IPS-15b (cell line): ENCODE measurements around the gene GAPVD1.
"Not testable (repeated sequence)": the region's sequence is repeated elsewhere in the genome, so short reads cannot be mapped to it uniquely, and the experiment has no call there.

Experiments
- H3K27me3 ChIP-seq: one replicate; pipeline ENCODE4 v1.6.1; 2013; ENCODE audit warnings: low read length; ENCODE audit not compliant: control insufficient read depth, insufficient read depth
- H3K36me3 ChIP-seq: one replicate; pipeline ENCODE4 v1.6.1; 2013; ENCODE audit warnings: low read length; ENCODE audit not compliant: control insufficient read depth, insufficient read depth
- H3K4me1 ChIP-seq: one replicate; pipeline ENCODE4 v1.6.1; 2013; ENCODE audit warnings: mild to moderate bottlenecking, low read length; ENCODE audit not compliant: control insufficient read depth, insufficient read depth
- H3K4me3 ChIP-seq: one replicate; pipeline ENCODE4 v1.5.1; 2013; ENCODE audit warnings: low read depth, low read length
- H3K9ac ChIP-seq: one replicate; pipeline ENCODE4 v1.6.1; 2013; ENCODE audit warnings: low read depth, mild to moderate bottlenecking, low read length
- H3K9me3 ChIP-seq: one replicate; pipeline ENCODE4 v1.6.1; 2013; ENCODE audit warnings: mild to moderate bottlenecking, low read length; ENCODE audit not compliant: control insufficient read depth, insufficient read depth

The GAPVD1 gene

DNA sequence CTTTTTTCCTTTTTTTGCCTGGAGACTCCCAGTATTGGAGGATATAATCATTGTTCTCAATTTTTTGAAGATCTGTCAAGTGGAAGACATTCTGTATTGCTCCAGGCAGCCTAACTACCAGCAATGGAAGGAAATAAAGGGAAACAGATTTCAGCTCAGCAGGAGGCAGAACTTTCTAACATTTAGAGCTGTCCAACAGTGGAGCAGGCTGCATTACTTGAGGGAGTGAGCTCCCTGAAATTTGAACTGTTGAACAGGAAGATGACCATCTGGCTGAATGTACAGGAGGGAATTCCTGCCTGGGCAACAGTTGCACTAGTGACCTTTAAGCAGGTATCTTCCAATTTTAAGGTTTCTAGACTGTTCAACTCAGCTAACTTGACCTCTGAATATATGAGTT is 1.1 kb upstream of the GAPVD1 start:
- peaks cover 7% of the 10 kb centered on the region for H3K4me1 ChIP-seq
- no peak overlapping the region for H3K9ac ChIP-seq
- H3K27me3 ChIP-seq: no peaks in the 10 kb centered on the region

DNA sequence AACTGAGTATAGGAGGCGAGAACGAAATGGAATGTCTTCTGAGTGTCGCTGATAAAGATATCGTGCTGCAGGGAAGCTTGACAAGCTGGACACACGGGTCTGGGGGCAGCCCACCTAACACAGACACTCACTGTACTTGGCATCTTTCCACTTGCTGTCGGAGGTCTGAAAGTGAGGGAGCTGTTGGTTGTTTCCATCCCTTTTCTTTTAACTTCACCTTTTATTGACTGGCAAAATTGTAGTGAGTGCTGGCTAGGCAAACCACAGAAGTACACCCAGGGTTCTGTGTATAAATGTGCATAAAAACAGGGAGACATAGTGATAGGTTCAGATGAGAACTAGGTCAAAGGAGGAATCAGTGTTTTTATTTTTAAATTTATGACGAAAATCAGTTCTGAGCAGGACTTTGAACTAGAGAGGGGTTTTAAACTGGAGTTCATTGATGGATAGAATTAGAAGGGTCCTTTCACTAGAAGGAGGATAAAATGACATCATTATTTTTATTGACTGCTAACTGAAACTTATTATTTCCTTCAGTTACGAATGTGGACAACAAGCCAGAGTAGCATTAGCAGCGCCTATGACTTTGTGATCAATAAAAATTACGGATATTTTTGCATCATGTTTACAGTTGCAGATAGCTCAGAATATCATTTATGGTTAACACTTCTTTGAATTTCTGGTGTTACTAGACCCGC is 817 bp downstream of the GAPVD1 start:
- peak overlapping the region; percentile 93 for H3K4me3 ChIP-seq
- H3K4me1 ChIP-seq: peaks cover 7% of the 10 kb centered on the region
- no peaks in the 10 kb centered on the region for H3K27me3 ChIP-seq
- no peaks in the 10 kb centered on the region for H3K9me3 ChIP-seq
- H3K36me3 ChIP-seq: no peaks in the 10 kb centered on the region
- H3K9ac ChIP-seq: peak overlapping the region; percentile 81

More for the DNA sequence above, 1.1 kb upstream of the GAPVD1 start:
- Histone ChIP-seq H3K4me3 (no peak overlapping the region), H3K36me3 (no peaks in the 10 kb centered on the region), H3K9me3 (no peaks in the 10 kb centered on the region)

DNA sequence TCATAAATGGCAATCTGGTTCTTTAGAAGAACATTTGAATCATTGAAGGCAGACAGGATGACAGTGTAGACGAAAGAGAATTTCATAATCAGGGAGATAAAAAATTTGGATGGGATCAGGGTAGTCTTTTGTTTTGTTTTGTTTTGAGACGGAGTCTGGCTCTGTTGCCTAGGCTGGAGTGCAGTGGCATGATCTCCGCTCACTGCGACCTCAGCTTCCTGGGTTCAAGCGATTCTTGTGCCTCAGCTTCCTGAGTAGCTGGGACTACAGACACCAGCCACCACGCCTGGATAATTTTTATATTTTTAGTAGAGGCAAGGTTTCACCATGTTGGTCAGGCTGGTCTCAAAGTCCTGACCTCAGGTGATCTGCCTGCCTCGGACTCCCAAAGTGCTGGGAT is 2.4 kb downstream of the GAPVD1 start:
- not testable (repeated sequence) for H3K4me1 ChIP-seq, H3K36me3 ChIP-seq, H3K9me3 ChIP-seq, H3K4me3 ChIP-seq, H3K9ac ChIP-seq, H3K27me3 ChIP-seq

DNA sequence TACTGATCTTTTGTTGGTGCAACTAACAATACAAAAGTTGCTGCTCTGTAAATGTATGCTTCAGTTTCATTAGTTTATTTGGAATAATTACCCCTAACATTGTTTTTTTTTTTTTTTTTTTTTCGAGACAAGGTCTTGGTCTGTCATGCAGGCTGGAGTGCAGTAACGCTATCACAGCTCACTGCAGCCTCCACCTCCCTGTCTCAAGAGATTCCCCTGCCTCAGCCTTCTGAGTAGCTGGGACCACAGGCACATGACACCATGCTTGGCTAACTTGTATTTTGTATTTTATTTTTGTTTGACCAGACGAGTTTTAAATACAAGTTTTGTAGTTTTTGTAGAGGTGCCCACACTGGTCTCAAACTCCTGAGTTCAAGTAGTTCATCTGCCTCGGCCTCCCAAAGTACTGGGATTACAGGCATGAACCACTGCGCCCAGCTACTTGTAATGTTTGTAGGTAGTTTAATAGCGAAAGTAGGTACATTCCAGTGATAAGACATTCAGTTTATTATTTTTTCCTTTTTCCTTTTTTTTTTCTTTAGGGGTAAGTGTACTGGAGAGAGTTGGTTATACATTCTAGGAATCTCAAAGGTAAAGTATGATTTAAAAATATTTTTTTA is 6.9 kb downstream of the GAPVD1 start:
- no peaks in the 10 kb centered on the region for H3K36me3 ChIP-seq

DNA sequence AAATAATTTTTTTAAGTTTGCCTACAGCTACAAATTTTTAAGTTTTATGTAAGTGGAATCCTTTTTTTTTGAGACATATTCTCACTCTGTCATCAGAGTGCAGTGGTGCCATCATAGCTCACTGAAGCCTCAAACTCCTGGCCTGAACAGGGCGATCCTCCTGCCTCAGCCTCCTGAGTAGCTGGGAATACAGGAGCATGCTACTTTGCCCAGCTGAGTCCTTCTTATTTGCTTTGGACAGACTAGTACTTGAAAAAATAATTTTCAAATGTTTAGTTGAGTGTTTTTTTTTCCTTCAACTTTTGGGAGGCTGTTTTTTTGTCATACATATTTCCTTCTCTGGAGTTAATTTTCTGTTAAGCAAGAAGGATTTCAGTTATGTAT is 7.4 kb downstream of the GAPVD1 start:
- no peaks in the 10 kb centered on the region for H3K36me3 ChIP-seq
- no peak overlapping the region for H3K4me3 ChIP-seq
- H3K9me3 ChIP-seq: no peaks in the 10 kb centered on the region
- peaks cover 17% of the 10 kb centered on the region for H3K4me1 ChIP-seq
- H3K27me3 ChIP-seq: no peaks in the 10 kb centered on the region
- H3K9ac ChIP-seq: no peak overlapping the region

More for the DNA sequence above, 6.9 kb downstream of the GAPVD1 start:
- no peak overlapping the region for H3K9ac ChIP-seq
- H3K9me3 ChIP-seq: no peaks in the 10 kb centered on the region
- H3K4me1 ChIP-seq: peaks cover 17% of the 10 kb centered on the region
- no peak overlapping the region for H3K4me3 ChIP-seq
- H3K27me3 ChIP-seq: no peaks in the 10 kb centered on the region

DNA sequence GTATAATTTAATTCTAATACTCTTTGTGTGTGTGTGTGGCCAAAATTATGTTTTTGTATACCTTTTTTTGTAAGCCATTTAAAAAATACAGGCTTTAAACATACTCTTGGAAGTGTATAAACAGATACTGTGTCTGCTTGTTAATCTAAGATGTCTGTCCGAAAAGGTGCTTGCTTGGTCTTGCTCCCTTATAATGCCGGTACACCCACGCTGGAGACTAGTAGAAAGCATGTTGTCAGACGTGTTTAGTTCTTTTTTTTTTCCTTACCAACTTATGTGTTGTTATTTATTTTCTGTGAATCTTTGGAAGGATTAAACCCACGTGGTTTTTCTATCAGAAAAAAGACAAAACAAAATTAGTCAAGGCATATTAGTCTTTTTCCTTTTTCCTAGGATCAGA is 9.5 kb downstream of the GAPVD1 start:
- Histone ChIP-seq H3K36me3 (no peaks in the 10 kb centered on the region), H3K9me3 (no peaks in the 10 kb centered on the region), H3K4me1 (peaks cover 17% of the 10 kb centered on the region), H3K27me3 (no peaks in the 10 kb centered on the region), H3K4me3 (no peak overlapping the region), H3K9ac (no peak overlapping the region)

DNA sequence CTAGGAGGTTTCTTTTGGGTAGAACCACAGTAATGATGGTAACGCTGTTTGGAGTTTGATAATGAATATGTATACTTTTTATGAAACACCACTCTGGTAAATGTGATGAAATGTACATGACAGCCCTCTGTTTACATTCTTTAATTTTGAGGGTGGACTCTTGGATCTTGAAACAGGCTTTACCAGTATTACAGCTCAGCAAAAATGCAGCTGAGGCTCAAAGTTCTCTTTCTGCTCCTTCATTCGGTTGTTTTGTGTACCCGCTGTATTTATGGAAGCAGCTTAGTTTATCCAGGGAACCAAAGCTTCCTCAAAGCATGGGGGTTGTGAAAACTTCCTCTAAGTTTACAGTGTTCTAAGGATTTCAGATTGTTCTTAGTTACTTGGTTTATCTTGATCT is 11.1 kb downstream of the GAPVD1 start:
- H3K27me3 ChIP-seq: no peaks in the 10 kb centered on the region
- H3K4me3 ChIP-seq: no peak overlapping the region
- H3K9ac ChIP-seq: no peak overlapping the region
- H3K9me3 ChIP-seq: no peaks in the 10 kb centered on the region
- peaks cover 17% of the 10 kb centered on the region for H3K4me1 ChIP-seq
- H3K36me3 ChIP-seq: no peaks in the 10 kb centered on the region

DNA sequence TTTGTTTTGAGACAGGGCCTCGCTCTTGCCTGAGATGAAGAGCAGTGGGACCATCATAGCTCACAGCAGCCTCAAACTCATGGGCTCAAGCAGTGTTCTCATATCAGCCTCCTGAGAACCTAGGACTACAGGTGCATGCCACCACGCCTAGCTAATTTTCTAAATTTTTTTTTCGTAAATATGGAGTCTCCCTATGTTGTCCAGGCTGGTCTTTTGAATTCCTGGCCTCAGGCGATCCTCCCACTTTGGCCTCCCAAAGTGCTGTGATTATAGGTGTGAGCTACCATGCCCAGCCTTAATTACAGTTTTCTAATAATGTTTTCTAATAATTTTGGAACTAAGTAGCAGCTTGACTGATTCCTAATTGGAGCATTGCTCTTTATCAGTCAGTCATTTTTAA is 15.1 kb downstream of the GAPVD1 start:
- no peaks in the 10 kb centered on the region for H3K27me3 ChIP-seq
- peaks cover 13% of the 10 kb centered on the region for H3K4me1 ChIP-seq
- H3K4me3 ChIP-seq: no peak overlapping the region
- no peaks in the 10 kb centered on the region for H3K9me3 ChIP-seq
- no peak overlapping the region for H3K9ac ChIP-seq
- H3K36me3 ChIP-seq: no peaks in the 10 kb centered on the region

DNA sequence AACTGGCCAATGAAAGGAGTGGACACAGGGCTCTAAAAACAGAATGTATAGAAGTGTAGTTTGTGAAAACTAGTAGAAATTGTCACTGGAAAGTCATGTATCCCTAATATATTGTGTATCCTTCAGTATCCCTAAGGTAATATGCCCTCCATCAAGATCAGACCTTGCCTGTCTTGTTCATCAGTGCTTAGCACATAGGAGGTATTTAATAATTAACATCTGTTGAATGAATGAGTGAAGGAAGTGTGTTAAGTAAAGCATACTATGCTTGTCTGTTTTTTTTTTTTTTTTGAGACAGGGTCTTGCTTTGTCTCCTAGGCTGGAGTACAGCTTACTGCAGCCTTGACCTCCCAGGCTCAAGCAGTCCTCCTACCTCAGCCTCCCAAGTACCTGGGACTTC is 15.8 kb downstream of the GAPVD1 start:
- no peak overlapping the region for H3K9ac ChIP-seq
- no peaks in the 10 kb centered on the region for H3K36me3 ChIP-seq
- no peaks in the 10 kb centered on the region for H3K27me3 ChIP-seq
- H3K4me3 ChIP-seq: no peak overlapping the region
- no peaks in the 10 kb centered on the region for H3K9me3 ChIP-seq
- H3K4me1 ChIP-seq: peaks cover 10% of the 10 kb centered on the region

DNA sequence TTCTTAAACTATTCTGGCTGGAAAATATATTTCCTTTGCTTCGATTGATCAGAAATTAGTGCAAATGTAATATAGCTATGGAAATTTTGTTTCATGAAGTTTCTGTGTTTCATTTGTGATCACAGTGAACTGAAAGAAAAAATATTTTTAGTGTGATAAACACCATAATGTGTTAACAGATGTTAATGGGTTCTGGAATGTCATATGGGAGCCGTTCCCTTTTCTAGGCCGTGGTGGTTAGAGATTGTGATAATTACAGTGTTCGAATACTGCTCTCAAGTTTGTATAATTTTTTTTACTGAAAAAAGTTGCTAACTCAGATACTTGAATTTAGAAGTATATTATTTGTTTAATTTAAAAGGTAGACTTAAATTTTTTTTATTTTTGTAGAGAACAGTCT is 19.3 kb downstream of the GAPVD1 start:
- Histone ChIP-seq H3K27me3 (no peaks in the 10 kb centered on the region), H3K9ac (no peak overlapping the region), H3K4me1 (no peaks in the 10 kb centered on the region), H3K9me3 (no peaks in the 10 kb centered on the region), H3K4me3 (no peak overlapping the region), H3K36me3 (no peaks in the 10 kb centered on the region)

DNA sequence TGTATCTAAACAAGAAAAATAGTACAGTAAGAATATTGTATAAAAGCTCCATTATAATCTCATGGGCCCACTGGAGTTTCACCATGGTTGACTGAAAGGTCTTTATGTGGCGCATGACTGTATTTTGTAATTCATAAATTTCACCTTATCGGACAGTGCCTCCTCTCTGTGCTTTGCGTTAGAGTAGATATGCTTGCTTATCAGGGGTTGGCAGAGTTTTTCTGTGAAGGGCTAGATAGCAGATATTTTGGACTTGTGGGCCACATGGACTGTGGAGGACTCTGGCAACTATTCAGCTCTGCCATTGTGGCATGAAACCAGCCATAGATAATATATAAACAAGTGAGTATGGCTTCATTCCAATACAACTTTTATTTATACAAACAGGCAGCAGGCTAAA is 23.2 kb downstream of the GAPVD1 start:
- H3K4me1 ChIP-seq: no peaks in the 10 kb centered on the region

DNA sequence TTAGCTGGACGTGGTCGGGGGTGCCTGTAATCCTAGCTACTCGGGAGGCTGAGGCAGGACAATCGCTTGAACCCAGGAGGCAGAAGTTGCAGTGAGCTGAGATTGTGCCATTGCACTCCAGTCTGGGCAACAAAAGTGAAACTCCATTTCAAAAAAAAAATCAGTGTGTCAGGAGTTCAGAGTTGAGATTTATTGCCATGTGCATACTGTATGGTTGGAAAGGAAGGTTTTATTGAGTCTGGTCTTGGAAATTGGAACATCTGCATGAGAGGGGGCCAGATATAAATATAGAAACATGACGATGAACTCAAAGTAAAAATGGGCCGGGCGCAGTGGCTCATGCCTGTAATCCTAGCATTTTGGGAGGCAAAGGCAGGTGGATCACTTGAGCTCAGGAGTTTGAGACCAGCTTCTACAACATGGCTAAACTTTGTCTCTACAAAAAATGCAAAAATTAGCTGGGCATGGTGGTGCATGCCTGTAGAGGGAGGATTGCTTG is 25.4 kb downstream of the GAPVD1 start:
- not testable (repeated sequence) for H3K36me3 ChIP-seq, H3K27me3 ChIP-seq

More for the DNA sequence above, 23.2 kb downstream of the GAPVD1 start:
- Histone ChIP-seq H3K9me3 (no peaks in the 10 kb centered on the region), H3K4me3 (no peak overlapping the region), H3K9ac (no peak overlapping the region), H3K27me3 (no peaks in the 10 kb centered on the region), H3K36me3 (no peaks in the 10 kb centered on the region)

More for the DNA sequence above, 25.4 kb downstream of the GAPVD1 start:
- not testable (repeated sequence) for H3K4me3 ChIP-seq, H3K9ac ChIP-seq, H3K4me1 ChIP-seq, H3K9me3 ChIP-seq
